ENCODE results near the gene CD163L1. TPM values are rescaled to one million over a fixed set of nuclear protein-coding genes. Genes with fewer than 3 reads are reported as not detected.

The CD163L1 gene
- total and polyA plus RNA-seq, 2 of the 8 experiments (the other 6 are each of a cell fraction or from before 2014, with no cell fraction given) = 0.11 to 0.22 TPM

DNA sequence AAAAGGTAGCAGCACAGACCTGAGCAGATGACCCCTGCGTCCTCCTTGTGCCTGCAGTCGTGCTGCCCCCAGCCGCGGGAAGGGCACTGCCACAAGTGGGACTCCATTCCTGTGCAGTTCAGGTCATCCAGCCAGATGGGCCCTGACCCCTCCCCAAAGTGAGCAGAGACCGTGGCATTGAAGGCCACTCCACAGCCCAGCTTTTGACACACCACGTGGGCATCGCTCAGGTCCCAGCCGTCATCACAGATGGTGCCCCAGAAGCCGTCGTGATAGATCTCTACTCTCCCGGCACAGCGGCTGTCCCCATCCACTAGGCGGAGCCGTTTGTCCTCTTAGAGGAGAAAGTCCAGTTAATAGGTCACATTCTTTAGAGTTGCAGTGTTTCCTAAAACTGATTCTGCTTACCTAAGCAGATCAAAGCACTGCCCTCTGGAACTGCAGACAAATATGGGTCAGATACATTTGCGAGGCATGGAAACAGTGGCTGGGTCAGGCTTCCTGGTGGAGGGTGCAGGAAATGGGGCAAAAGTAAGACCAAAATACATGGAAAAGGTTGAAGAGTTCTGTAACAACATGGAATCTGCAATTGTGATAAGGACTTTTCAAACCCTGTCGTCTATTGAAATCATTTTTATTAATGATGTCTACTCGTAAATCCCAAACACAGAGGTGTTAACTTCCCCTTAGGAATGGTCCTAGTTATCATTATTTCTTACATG lies 69.4 kb downstream of the CD163L1 start (continued):
- TF ChIP-seq, protein P1, sequence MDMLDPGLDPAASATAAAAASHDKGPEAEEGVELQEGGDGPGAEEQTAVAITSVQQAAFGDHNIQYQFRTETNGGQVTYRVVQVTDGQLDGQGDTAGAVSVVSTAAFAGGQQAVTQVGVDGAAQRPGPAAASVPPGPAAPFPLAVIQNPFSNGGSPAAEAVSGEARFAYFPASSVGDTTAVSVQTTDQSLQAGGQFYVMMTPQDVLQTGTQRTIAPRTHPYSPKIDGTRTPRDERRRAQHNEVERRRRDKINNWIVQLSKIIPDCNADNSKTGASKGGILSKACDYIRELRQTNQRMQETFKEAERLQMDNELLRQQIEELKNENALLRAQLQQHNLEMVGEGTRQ (IDR thresholded peaks at IDR 0.05; ENCODE audit: low read length) = peak; percentile 56
- TF ChIP-seq JUND (IDR thresholded peaks at IDR 0.05; ENCODE audit: low read length) = no peak
- TF ChIP-seq SIRT6 (IDR thresholded peaks at IDR 0.05; ENCODE audit: low read length) = no peak
- peak; percentile 61 for TF ChIP-seq MAX (IDR thresholded peaks at IDR 0.05)
- no peak for TF ChIP-seq HDAC2 (IDR thresholded peaks at IDR 0.05; ENCODE audit: borderline replicate concordance in 1 of 2, low read depth in 2 of 2, low read length in 2 of 2)
